GM13977 (cell line): ENCODE results near the gene SLC6A6.

Source experiments
- DNase-seq: peaks from one replicate; pipeline ENCODE4 v3.0.0; 2012; ENCODE audit warnings: low spot score
- in situ Hi-C: fragments of 300-500 bp; cut with MboI; formaldehyde crosslinking; loops from one replicate; pipeline ENCODE4 v1.12.0; 2022; ENCODE audit warnings: low sequenced_read_pairs, low pct_unique_long_range_greater_than_20kb, mixed read lengths, inconsistent platforms; ENCODE audit not compliant: unreplicated experiment
- TF ChIP-seq, protein P1 (sequence below): IDR thresholded peaks from 2 replicates; pipeline ENCODE4 v1.5.1; 2012; ENCODE audit warnings: mild to moderate bottlenecking, control low read depth; ENCODE audit not compliant: insufficient read depth; ENCODE audit errors: extremely low read depth, missing control alignments

Gene SLC6A6

DNA sequence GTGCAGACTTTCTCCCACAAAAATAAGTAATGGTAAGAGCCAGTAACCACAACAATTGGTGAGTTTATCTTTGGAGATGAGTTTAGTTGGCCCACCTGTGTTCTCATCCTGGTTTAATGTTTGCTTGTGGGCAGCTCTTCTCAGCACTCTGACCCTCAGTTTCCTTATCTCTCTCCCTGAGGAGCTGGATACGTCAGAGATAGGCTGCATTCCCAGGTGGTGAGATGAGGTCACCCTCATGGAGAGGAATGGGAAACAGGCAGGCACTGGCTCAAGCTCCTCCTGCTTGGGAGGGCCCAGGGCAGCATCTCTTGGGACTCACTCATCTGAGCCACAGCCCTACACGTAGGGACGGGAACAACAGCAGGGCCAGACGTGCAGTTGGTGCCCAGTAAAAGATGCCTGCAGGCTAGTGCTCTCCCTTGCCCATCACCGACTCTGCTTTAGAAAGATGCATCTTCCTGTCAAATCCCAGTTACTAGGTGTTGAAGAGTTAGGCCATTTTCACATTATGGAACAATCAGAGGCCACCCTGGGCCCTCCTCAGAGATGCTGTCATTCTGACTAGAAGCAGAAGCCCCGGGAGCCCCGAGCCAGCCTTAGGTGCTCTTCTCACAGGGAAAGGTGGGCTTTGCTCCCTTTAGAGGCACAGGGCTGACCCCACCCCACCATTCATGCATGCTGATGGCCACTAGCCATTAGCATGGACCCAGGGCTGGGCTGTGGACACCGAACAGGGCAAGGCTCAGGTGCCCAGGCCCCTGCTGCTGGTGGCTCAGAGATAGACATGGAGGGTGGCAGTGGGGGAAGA is 78.0 kb downstream of the SLC6A6 start:
- TF ChIP-seq, protein P1, sequence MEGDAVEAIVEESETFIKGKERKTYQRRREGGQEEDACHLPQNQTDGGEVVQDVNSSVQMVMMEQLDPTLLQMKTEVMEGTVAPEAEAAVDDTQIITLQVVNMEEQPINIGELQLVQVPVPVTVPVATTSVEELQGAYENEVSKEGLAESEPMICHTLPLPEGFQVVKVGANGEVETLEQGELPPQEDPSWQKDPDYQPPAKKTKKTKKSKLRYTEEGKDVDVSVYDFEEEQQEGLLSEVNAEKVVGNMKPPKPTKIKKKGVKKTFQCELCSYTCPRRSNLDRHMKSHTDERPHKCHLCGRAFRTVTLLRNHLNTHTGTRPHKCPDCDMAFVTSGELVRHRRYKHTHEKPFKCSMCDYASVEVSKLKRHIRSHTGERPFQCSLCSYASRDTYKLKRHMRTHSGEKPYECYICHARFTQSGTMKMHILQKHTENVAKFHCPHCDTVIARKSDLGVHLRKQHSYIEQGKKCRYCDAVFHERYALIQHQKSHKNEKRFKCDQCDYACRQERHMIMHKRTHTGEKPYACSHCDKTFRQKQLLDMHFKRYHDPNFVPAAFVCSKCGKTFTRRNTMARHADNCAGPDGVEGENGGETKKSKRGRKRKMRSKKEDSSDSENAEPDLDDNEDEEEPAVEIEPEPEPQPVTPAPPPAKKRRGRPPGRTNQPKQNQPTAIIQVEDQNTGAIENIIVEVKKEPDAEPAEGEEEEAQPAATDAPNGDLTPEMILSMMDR = no peak
- in situ Hi-C loops = no loop called here

DNA sequence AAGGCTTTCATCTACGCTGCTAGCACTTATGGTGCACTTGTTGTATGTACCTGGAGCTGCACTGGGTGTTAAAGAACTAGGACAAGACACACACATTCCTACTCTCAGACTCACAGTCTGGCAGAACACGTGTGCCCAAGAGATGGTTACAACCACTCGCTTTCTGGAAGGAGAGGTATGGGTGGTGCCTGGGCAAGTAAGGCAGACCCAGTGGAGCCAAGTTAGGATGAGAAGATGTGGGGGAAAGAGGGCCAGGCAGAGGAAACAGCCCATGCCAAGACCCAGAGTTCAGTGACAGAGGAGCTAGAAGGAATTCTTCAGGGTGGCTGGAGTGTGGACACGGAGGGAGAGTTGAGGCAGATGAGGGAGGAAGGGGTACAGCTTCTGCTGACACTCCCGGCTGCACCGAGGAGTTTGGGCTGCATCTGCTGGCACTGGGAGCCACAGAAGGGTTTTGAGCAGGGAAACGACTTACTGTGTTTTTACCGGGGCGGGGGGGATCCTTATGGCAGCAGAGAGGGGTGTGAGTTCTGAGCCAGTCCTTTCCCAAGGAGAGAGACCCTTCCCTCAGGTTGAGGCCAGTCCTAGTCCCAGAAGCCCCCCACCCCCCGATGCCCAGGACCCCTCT is 78.7 kb downstream of the SLC6A6 start:
- DNase-seq = no peak
- in situ Hi-C loops = no loop called here

More for the DNA sequence above, 78.0 kb downstream of the SLC6A6 start:
- no peak for DNase-seq

DNA sequence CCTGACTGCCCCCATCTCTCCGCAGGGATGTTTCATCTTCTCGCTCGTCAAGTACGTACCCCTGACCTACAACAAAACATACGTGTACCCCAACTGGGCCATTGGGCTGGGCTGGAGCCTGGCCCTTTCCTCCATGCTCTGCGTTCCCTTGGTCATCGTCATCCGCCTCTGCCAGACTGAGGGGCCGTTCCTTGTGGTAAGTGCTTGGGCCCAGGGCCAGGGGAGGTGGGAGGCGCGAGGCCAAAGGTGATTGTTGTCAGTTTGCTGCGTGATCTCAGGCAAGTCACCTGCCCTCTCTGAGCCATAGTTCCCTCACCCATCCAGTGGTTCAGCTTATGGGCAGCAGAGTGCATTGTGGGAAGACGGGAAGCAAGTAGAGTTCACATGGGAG is 79.2 kb downstream of the SLC6A6 start:
- DNase-seq = no peak
- in situ Hi-C loops = no loop called here
- TF ChIP-seq, protein P1 = no peak

More for the DNA sequence above, 78.7 kb downstream of the SLC6A6 start:
- TF ChIP-seq, protein P1 = no peak

DNA sequence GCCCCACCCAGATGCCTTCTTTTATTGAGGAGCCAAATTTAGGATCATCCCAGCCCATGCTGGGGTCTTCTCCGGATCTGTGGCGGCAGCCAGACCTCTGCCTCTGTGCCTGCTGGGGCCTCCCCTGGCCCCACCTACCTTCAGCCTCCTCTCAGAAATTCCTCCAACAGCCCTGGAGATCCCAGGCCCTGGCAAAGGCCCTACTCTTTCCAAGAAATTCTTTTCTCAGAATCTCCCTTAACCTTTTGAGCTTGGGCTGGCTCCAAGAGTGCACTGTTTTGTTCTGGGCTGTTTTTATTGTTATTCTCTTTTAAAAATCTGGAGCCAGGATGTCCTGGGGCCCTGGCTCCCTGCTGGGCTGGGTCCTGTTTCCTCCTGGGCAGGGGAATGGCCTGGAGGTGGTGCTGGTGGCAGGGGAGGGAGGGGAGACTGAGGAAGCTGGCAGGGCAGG is 79.9 kb downstream of the SLC6A6 start:
- in situ Hi-C loops = no loop called here
- TF ChIP-seq, protein P1 = no peak
- no peak for DNase-seq

DNA sequence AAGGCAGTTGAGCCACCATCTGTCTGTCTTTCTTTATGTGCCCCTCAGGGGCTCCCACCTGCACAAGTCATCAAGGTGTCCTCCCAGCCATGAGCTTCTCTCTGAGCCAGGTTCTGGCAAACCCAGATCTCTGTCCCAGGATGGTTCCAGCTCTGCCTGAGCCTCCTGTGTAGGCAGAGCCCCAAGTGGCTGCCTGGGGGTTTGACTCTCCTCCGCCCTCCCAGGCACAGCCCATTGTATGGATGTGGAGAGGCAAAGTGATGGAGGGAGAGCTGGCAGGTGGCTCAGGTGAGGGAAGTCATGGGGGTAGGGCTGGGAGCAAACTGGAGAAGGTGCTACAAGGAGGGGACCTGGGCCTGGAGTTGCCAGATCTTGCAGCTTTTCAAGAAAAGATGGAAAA is 80.9 kb downstream of the SLC6A6 start:
- in situ Hi-C loops = no loop called here
- TF ChIP-seq, protein P1 = no peak
- DNase-seq = no peak

DNA sequence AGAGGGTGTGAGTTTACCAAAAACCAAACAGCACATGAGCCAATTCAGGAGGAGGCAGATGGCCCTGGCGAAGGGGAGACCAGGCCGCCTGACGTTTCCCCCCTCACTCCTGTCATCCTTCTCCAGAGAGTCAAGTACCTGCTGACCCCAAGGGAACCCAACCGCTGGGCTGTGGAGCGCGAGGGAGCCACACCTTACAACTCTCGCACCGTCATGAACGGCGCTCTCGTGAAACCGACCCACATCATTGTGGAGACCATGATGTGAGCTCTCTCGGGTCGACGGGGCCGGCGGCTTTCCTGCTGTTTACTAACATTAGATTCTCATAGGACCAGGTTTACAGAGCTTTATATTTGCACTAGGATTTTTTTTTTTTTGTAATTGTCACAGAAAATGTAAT is 82.3 kb downstream of the SLC6A6 start:
- no peak for DNase-seq
- in situ Hi-C loops = no loop called here
- TF ChIP-seq, protein P1 = no peak
